Stomach smooth muscle (tissue), 2 donors: ENCODE measurements around the gene LRMDA.
"Not testable (repeated sequence)": the region's sequence is repeated elsewhere in the genome, so short reads cannot be mapped to it uniquely, and the experiment has no call there.

ENCODE experiments used
- H3K27ac ChIP-seq: one replicate; pipeline ENCODE4 v1.7.0; 2013; ENCODE audit warnings: mild to moderate bottlenecking, low read length, inconsistent platforms
- H3K27me3 ChIP-seq, 2 donors: one replicate each; pipeline ENCODE4 v1.7.0; 2013; ENCODE audit warnings: low read length in 2 of 2; ENCODE audit not compliant: insufficient read depth in 2 of 2, control insufficient read depth in 1 of 2
- H3K36me3 ChIP-seq, 2 donors: one replicate each; pipeline ENCODE4 v1.7.0; 2013; ENCODE audit warnings: low read length in 2 of 2; ENCODE audit not compliant: control insufficient read depth in 2 of 2, insufficient read depth in 2 of 2
- H3K4me1 ChIP-seq: one replicate; pipeline ENCODE4 v1.7.0; 2013; ENCODE audit warnings: low read length; ENCODE audit not compliant: control insufficient read depth, insufficient read depth
- H3K4me3 ChIP-seq, 2 donors: one replicate each; pipeline ENCODE4 v1.7.0; 2013; ENCODE audit warnings: low read length in 2 of 2
- H3K9ac ChIP-seq, 2 donors: one replicate each; pipeline ENCODE4 v1.7.0; 2013; ENCODE audit warnings: low read length in 2 of 2, mild to moderate bottlenecking in 1 of 2
- H3K9me3 ChIP-seq, 2 donors: one replicate each; pipeline ENCODE4 v1.7.0; 2013; ENCODE audit warnings: low read length in 2 of 2; ENCODE audit not compliant: control insufficient read depth in 2 of 2
- donor health status: healthy.
- donor health status: Pancreatic carcinoma.

Gene LRMDA

DNA sequence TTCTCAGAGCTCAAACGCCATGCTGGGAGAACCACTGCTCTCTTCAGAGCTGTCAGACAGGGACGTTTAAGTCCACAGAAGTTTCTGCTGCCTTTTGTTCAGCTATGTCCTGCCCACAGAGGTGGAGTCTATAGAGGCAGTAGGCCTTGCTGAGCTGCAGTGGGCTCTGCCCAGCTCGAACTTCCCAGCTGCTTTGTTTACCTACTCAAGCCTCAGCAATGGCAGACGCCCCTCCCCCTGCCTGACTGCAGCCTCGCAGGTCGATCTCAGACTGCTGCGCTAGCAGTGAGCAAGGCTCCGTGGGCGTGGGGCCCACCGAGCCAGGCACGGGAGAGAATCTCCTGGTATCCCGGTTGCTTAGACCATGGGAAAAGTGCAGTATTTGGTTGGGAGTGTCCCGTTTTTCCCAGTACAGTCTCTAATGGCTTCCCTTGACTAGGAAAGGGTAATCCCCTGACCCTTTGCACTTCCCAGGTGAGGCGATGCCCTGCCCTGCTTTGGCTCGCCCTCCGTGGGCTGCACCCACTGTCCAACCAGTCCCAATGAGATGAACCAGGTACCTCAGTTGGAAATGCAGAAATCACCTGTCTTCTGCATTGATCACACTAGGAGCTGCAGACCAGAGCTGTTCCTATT, 89.9 kb downstream of the LRMDA start:
- H3K4me3 ChIP-seq, H3K36me3 ChIP-seq, H3K27me3 ChIP-seq, H3K27ac ChIP-seq, H3K9me3 ChIP-seq, H3K4me1 ChIP-seq, H3K9ac ChIP-seq: not testable (repeated sequence)

DNA sequence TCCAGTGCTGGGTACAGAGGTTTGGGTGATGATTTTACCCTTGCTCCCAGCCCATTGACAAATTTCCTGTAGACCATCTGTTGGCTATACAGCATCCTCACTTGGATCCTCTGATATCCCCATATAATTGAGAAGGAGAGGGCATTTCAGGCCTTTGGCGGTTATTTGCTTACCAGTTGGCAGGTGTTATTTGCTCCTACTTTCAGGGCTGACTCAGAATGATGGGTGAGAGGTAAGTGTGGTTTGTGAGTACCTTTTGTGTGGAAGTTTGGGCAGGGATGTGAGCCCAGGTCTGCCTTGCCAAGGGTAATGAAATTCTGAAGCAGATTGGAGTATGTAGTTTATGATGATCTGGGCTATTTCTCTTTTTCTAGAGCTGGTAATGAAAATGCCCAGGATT, 93.6 kb downstream of the LRMDA start:
- H3K9me3 ChIP-seq: no peaks in the 10 kb centered on the region
- H3K27ac ChIP-seq: no peak overlapping the region
- H3K27me3 ChIP-seq: peaks cover 0 to 3% of the 10 kb centered on the region in 2 donors
- H3K36me3 ChIP-seq: no peaks in the 10 kb centered on the region
- no peak overlapping the region for H3K9ac ChIP-seq
- no peak overlapping the region for H3K4me3 ChIP-seq
- no peaks in the 10 kb centered on the region for H3K4me1 ChIP-seq

GRCh38 chr10:75525646-75526045, 94.2 kb downstream of the LRMDA start:
- Histone ChIP-seq H3K36me3 (no peaks in the 10 kb centered on the region), H3K4me1 (peaks cover 3% of the 10 kb centered on the region), H3K27ac (no peak overlapping the region), H3K9me3 (no peaks in the 10 kb centered on the region), H3K9ac (no peak overlapping the region), H3K4me3 (no peak overlapping the region), H3K27me3 (peaks cover 0 to 3% of the 10 kb centered on the region in 2 donors)

DNA sequence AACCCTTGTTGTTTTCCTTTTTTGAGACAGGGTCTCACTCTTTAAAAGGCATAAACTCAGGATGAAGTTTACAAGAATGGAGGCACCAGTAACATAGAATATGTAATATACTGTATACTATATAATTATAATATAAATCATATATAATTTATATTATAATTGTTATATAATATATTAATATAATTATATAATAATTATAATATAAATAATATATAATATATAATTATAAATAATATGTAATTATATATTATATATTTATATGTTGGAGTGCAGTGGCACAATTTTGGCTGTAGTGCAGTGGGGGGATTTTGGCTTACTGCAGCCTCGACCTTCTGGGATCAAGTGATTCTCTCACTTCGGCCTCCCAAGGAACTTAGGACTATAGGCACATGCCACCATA, 96.1 kb downstream of the LRMDA start:
- Histone ChIP-seq H3K9me3 (no peaks in the 10 kb centered on the region), H3K27ac (no peak overlapping the region), H3K27me3 (no peaks in the 10 kb centered on the region), H3K4me1 (peaks cover 6% of the 10 kb centered on the region), H3K4me3 (no peak overlapping the region), H3K36me3 (no peaks in the 10 kb centered on the region), H3K9ac (no peak overlapping the region)

GRCh38 chr10:75528392-75528791, 97.0 kb downstream of the LRMDA start:
- Histone ChIP-seq H3K36me3 (no peaks in the 10 kb centered on the region), H3K27me3 (no peaks in the 10 kb centered on the region), H3K4me1 (peaks cover 6% of the 10 kb centered on the region), H3K4me3 (no peak overlapping the region), H3K9ac (no peak overlapping the region), H3K9me3 (no peaks in the 10 kb centered on the region), H3K27ac (no peak overlapping the region)

GRCh38 chr10:75530299-75530698, 98.9 kb downstream of the LRMDA start:
- no peak overlapping the region for H3K27ac ChIP-seq
- H3K27me3 ChIP-seq: no peaks in the 10 kb centered on the region
- H3K9me3 ChIP-seq: no peaks in the 10 kb centered on the region
- no peaks in the 10 kb centered on the region for H3K36me3 ChIP-seq
- peaks cover 6% of the 10 kb centered on the region for H3K4me1 ChIP-seq
- H3K4me3 ChIP-seq: no peak overlapping the region
- H3K9ac ChIP-seq: no peak overlapping the region

GRCh38 chr10:75531571-75532031, 100.2 kb downstream of the LRMDA start:
- no peak overlapping the region for H3K27ac ChIP-seq
- no peaks in the 10 kb centered on the region for H3K36me3 ChIP-seq
- no peaks in the 10 kb centered on the region for H3K9me3 ChIP-seq
- H3K9ac ChIP-seq: no peak overlapping the region
- peaks cover 0 to 2% of the 10 kb centered on the region in 2 donors for H3K27me3 ChIP-seq
- H3K4me1 ChIP-seq: peaks cover 6% of the 10 kb centered on the region
- H3K4me3 ChIP-seq: no peak overlapping the region

- H3K27ac ChIP-seq: no peak overlapping the region
- H3K36me3 ChIP-seq: no peaks in the 10 kb centered on the region
- peaks cover 0 to 2% of the 10 kb centered on the region in 2 donors for H3K27me3 ChIP-seq
- H3K9me3 ChIP-seq: no peaks in the 10 kb centered on the region
- H3K4me3 ChIP-seq: no peak overlapping the region
- H3K4me1 ChIP-seq: peaks cover 6% of the 10 kb centered on the region
- no peak overlapping the region for H3K9ac ChIP-seq
Observed at GRCh38 chr10:75532253-75532924, 101.0 kb downstream of the LRMDA start.

DNA sequence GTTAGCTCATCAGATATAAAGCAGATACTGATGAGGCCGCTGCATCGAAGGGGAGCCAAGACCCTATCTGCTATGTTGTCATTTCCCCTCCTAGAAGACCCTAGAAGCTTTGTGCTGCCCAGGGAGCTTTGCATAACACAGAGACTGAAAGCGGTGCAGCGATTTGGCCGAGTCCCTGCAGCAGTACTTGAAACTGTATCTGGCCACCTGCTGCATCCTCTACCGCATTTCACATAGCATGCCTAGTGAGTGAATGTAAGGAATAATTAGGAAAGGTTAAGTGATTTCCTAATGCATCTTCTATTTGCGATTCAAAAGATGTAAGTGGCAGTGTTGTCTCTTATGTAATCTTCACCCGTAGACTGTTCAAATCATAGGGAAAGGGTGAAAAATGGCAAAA, 106.7 kb downstream of the LRMDA start:
- H3K27ac ChIP-seq: no peak overlapping the region
- H3K27me3 ChIP-seq: peaks cover 0 to 2% of the 10 kb centered on the region in 2 donors
- peaks cover 6% of the 10 kb centered on the region for H3K4me1 ChIP-seq
- no peaks in the 10 kb centered on the region for H3K9me3 ChIP-seq
- H3K36me3 ChIP-seq: no peaks in the 10 kb centered on the region
- no peak overlapping the region for H3K9ac ChIP-seq
- no peak overlapping the region for H3K4me3 ChIP-seq

DNA sequence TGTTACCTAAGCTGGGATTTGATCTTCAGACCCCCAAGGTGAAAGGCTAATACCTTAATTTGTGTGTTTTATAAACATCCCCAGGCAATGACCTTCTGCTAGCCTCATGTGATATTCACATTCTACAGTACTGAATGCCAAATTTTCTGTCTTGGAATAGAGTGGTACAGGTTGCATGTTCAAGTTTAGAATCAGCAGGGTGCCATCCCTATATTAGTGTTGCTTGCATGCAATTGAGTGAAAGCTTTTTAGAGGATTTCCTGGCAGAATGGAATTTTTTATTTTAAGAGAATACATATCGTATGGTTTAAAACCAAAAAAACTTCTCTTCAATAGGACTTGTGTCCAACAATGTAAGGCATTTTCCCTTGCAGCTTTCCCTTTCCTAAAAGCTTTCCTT, 107.3 kb downstream of the LRMDA start:
- H3K36me3 ChIP-seq: no peaks in the 10 kb centered on the region
- no peaks in the 10 kb centered on the region for H3K9me3 ChIP-seq
- H3K4me3 ChIP-seq: no peak overlapping the region
- no peak overlapping the region for H3K9ac ChIP-seq
- peaks cover 0 to 2% of the 10 kb centered on the region in 2 donors for H3K27me3 ChIP-seq
- no peak overlapping the region for H3K27ac ChIP-seq
- H3K4me1 ChIP-seq: peaks cover 7% of the 10 kb centered on the region

- peaks cover 11% of the 10 kb centered on the region for H3K4me1 ChIP-seq
- no peak overlapping the region for H3K27ac ChIP-seq
- no peak overlapping the region for H3K4me3 ChIP-seq
- H3K36me3 ChIP-seq: no peaks in the 10 kb centered on the region
- H3K9me3 ChIP-seq: no peaks in the 10 kb centered on the region
- H3K27me3 ChIP-seq: peaks cover 0 to 2% of the 10 kb centered on the region in 2 donors
- no peak overlapping the region for H3K9ac ChIP-seq
Observed at GRCh38 chr10:75540357-75540966, 109.0 kb downstream of the LRMDA start.
